Vagina (tissue), 2 donors: ENCODE data around the gene USP20.

Experiments used
- POLR2A ChIP-seq, 2 donors: fragments of 450-650 bp; IDR thresholded peaks; one replicate each; pipeline ENCODE4 v1.6.1; 2017; ENCODE audit warnings: antibody characterized with exemption in 2 of 2, mild to moderate bottlenecking in 2 of 2, moderate library complexity in 2 of 2
- TF ChIP-seq, protein P1 (sequence below), 3 experiments: fragments of 450-650 bp in 2 of 3; fragments of 200-600 bp in 1 of 3; sonication (generic) in 1 of 3; IDR thresholded peaks; one replicate each; pipeline ENCODE4 v1.5.1; 2017 to 2019; ENCODE audit warnings: antibody characterized with exemption in 3 of 3, mild to moderate bottlenecking in 2 of 3, moderate library complexity in 2 of 3

DNA sequence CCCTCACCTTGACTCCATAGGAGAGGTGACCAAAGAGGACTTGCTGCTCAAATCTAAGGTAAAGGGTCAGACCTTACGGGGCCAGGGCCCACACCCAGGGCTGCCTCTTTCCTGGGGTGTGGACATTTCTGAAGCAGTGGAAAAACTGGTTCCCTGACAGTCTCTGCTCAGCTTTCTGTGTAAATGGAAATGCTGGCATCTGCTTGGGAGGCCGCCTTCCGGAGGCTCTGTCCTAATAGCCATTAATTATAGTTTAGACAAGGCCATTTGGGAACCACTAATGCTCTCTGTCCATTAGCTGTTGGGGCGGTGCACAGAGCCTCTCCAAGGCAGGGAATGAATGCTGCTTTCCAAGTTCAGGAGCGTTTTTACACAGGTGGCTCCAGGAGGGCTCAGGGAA, 17.3 kb downstream of the USP20 start:
- TF ChIP-seq, protein P1, sequence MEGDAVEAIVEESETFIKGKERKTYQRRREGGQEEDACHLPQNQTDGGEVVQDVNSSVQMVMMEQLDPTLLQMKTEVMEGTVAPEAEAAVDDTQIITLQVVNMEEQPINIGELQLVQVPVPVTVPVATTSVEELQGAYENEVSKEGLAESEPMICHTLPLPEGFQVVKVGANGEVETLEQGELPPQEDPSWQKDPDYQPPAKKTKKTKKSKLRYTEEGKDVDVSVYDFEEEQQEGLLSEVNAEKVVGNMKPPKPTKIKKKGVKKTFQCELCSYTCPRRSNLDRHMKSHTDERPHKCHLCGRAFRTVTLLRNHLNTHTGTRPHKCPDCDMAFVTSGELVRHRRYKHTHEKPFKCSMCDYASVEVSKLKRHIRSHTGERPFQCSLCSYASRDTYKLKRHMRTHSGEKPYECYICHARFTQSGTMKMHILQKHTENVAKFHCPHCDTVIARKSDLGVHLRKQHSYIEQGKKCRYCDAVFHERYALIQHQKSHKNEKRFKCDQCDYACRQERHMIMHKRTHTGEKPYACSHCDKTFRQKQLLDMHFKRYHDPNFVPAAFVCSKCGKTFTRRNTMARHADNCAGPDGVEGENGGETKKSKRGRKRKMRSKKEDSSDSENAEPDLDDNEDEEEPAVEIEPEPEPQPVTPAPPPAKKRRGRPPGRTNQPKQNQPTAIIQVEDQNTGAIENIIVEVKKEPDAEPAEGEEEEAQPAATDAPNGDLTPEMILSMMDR (IDR thresholded peaks at IDR 0.05), result no peak
- no peak for TF ChIP-seq POLR2A (IDR thresholded peaks at IDR 0.05)
